GM13976 (cell line): ENCODE data around the gene C4orf33.

Source experiments
- DNase-seq: peaks from one replicate; pipeline ENCODE4 v3.0.0; 2012; ENCODE audit warnings: low spot score
- in situ Hi-C: fragments of 300-500 bp; cut with MboI; formaldehyde crosslinking; loops from one replicate; pipeline ENCODE4 v1.12.0; 2022; ENCODE audit warnings: low sequenced_read_pairs, mixed read lengths, inconsistent platforms; ENCODE audit not compliant: unreplicated experiment
- TF ChIP-seq, protein P1 (sequence below): IDR thresholded peaks from 2 replicates; pipeline ENCODE4 v1.5.1; 2012; ENCODE audit warnings: borderline replicate concordance, mild to moderate bottlenecking; ENCODE audit not compliant: insufficient read depth; ENCODE audit errors: extremely low read depth, missing control alignments, control extremely low read depth

Gene C4orf33

DNA sequence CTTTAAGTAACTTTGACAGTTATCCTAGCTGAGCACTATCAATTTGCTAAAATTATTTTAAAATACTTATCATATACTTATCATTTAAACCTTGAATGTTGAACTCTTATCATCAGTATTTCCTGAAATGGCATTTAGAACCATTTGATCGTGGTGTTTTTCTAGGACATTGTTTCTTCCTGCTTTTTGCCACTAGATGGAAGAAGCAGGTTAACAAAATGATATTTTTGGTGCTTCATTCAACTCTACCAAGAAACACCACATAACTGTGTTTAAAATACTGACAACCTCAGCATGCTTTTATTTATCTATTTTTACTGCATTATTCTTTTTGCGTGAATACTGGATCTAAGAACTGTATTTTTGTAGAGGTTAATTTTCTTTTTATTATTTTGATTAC is 44.6 kb downstream of the C4orf33 start:
- in situ Hi-C loops = no loop called here
- no peak for DNase-seq
- TF ChIP-seq, protein P1, sequence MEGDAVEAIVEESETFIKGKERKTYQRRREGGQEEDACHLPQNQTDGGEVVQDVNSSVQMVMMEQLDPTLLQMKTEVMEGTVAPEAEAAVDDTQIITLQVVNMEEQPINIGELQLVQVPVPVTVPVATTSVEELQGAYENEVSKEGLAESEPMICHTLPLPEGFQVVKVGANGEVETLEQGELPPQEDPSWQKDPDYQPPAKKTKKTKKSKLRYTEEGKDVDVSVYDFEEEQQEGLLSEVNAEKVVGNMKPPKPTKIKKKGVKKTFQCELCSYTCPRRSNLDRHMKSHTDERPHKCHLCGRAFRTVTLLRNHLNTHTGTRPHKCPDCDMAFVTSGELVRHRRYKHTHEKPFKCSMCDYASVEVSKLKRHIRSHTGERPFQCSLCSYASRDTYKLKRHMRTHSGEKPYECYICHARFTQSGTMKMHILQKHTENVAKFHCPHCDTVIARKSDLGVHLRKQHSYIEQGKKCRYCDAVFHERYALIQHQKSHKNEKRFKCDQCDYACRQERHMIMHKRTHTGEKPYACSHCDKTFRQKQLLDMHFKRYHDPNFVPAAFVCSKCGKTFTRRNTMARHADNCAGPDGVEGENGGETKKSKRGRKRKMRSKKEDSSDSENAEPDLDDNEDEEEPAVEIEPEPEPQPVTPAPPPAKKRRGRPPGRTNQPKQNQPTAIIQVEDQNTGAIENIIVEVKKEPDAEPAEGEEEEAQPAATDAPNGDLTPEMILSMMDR = no peak

DNA sequence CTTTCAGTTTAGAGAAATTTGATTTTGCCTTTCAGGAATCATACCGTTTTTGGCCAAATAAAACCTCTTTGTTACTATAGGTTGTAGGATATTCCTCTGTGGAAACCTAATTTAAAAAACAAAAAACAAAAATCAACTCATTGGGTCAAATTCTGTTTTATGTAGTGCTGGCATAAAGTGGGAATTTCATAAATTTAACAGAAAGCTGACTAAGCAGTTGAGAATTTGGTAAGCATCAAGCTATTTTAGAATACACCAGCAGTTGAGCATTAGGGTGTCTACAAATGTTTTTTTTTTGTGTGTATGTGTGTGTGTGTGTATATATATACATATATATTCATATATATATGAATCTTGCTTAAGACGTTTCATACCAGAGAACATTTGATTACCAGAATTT is 47.4 kb downstream of the C4orf33 start:
- DNase-seq = no peak
- TF ChIP-seq, protein P1 = no peak
- in situ Hi-C loops = no loop called here

DNA sequence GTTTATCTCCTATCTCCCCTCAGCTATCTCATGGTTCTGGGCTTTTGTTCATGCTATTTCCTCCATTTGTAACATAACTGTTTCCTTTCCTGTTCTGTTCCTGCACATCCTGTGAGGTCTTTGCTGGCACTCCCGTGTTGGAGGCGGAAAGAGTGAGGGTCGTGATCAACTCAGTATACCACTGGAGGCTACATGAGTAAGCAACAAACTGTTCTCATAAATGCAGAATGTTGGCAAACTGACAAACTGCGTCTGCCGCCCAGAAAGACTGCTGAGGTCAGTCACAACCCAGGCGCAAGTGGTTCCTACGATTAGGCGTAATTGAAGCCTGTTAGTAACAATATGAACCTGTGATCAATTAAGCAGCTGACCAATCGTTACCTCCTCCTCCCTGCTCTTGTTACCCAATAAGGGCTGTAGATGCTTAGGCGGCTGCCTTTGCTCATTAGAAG is 48.8 kb downstream of the C4orf33 start:
- in situ Hi-C loops = no loop called here
- TF ChIP-seq, protein P1 = no peak
- no peak for DNase-seq

DNA sequence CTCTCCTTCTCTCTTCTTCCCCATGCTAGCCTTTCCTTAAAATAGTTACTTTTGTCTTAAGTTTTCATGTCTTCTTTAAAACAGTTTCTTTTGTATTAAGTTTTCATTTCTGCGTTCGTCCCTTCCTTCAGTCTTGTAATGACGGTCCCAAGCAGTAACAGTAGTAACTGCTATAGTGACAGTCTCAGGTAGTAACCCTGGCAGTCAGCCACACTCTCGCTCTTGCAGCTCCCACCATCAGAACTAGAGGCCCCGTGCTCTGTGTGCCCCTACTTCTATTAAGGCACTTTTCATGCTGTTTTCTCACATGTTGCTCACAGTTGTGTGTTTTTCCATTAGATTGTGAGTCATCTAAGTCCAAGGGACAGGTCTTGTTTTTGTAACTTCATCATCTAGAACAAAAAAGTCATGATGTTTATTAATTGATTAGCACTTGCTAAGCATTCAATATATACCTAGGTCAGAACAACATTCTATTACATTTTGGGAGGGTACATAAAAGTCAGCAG is 49.3 kb downstream of the C4orf33 start:
- in situ Hi-C loops = no loop called here
- no peak for DNase-seq
- TF ChIP-seq, protein P1 = no peak

DNA sequence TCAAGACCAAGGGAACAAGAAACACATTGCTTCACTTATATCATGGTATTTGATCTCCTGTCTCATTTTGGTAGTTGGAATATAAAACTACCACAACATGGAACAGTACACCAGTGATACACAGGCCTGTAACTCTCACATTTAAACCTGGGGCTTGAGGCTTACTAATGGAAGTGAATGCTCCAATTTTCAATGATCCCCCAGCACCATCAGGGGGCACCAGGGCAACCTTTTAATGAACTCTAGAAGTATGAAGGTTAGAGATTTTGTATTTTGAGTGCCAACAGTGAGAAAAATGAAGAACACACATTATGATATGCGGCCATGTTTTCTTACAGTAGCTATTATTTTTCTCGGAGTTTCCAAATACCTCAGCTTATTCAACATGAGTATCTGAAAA is 50.7 kb downstream of the C4orf33 start:
- TF ChIP-seq, protein P1 = no peak
- in situ Hi-C loops = no loop called here
- no peak for DNase-seq

DNA sequence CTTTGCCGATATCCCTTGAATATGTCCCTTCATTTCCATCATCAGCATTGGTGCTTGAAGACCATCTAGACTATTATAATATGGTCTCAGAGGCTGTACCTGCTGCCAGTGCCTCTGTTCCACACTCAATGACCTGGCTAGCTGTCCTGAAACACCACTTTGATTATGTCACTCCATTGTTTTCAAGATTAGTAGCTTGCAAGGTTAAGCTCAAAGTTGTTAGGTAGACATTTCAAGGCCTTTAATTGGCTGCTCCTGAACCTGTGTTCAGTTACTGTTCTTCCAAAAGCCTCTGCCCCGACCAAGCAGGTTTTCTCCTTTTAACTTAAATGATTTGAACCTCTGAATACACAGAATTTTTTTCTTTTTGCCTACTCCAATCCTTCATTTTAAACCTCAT is 52.9 kb downstream of the C4orf33 start:
- in situ Hi-C loops = no loop called here

More for the DNA sequence above, 52.9 kb downstream of the C4orf33 start:
- no peak for DNase-seq
- TF ChIP-seq, protein P1 = no peak
